ENCODE data around the gene MS4A18.

Gene MS4A18

GRCh38 chr11:60768202-60768601 lies 43.7 kb downstream of the MS4A18 start:
- Mint-ChIP-seq H3K27me3 (peaks cover 19% of the 10 kb centered on the region), H3K4me1 (ENCODE audit: low read depth) (peaks cover 9% of the 10 kb centered on the region), H3K27ac (no peak overlapping the region), H3K4me3 (no peak overlapping the region), H3K9me3 (no peaks in the 10 kb centered on the region), H3K36me3 (ENCODE audit: low read depth) (no peaks in the 10 kb centered on the region)

DNA sequence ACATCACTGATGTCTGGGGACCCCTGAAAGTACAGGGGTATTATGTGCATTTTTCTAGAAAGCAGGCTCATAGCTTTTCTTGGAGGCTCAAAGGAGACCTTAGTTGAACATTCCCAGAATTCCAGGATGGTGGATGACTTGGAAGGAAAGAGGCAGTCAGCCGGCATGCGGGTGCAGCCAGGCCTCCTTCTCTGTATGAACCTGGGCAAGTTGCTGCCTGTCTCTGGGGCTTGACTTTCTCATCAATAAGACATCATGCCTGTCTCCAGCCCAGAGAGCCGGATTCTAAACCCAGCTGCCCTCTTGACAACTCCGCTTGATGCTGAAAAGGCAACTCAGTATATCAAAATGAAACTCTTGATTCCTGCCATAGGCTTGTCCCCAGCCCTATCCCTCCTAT lies 44.8 kb downstream of the MS4A18 start:
- no peak overlapping the region for H3K4me3 Mint-ChIP-seq
- H3K9me3 Mint-ChIP-seq, result no peaks in the 10 kb centered on the region
- H3K27me3 Mint-ChIP-seq, result peaks cover 15% of the 10 kb centered on the region
- no peaks in the 10 kb centered on the region for H3K36me3 Mint-ChIP-seq (ENCODE audit: low read depth)
- H3K27ac Mint-ChIP-seq, result no peak overlapping the region
- H3K4me1 Mint-ChIP-seq (ENCODE audit: low read depth), result peaks cover 1% of the 10 kb centered on the region

- Mint-ChIP-seq H3K4me3 (no peak overlapping the region), H3K36me3 (ENCODE audit: low read depth) (no peaks in the 10 kb centered on the region), H3K4me1 (ENCODE audit: low read depth) (peaks cover 6% of the 10 kb centered on the region), H3K27me3 (peaks cover 13% of the 10 kb centered on the region), H3K9me3 (no peaks in the 10 kb centered on the region), H3K27ac (no peak overlapping the region)
These were observed 45.3 kb downstream of the MS4A18 start for GRCh38 chr11:60769811-60770210.

GRCh38 chr11:60771146-60771545 lies 46.6 kb downstream of the MS4A18 start:
- H3K27me3 Mint-ChIP-seq, result peaks cover 8% of the 10 kb centered on the region
- no peak overlapping the region for H3K27ac Mint-ChIP-seq
- H3K9me3 Mint-ChIP-seq, result no peaks in the 10 kb centered on the region
- peaks cover 10% of the 10 kb centered on the region for H3K4me1 Mint-ChIP-seq (ENCODE audit: low read depth)
- H3K4me3 Mint-ChIP-seq, result no peak overlapping the region
- H3K36me3 Mint-ChIP-seq (ENCODE audit: low read depth), result no peaks in the 10 kb centered on the region

DNA sequence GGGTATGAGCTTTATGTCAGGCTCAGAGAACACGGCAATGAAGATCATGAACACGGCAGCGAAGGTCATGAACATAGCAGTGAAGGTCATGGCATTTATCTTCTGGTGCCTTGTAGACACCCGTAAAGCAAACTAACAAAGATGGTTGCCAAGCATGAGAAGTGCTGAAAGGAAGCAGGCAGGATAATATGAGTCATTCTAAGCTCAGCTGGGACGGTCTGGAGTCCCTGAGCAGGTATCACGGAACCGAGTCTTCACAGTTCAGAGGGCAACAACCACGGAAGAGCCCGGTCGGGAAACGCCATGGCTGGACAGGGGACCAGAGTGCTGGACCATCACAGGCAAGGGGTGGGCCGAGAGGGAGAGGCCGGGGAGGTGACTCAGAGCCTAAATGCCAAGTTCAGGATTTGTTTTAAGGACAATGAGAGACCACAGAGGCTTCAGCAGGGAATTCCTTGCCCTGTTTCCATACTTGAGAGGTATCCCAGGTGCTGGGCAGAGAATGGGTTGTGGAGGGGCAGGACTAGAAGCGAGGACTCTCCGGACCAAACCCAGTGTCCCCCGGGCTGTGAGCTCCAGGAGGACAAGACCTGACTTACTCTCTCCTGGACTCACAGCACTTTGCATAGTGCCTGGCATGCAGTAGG lies 47.5 kb downstream of the MS4A18 start:
- no peak overlapping the region for H3K4me3 Mint-ChIP-seq
- peaks cover 2% of the 10 kb centered on the region for H3K27me3 Mint-ChIP-seq
- H3K36me3 Mint-ChIP-seq (ENCODE audit: low read depth), result no peaks in the 10 kb centered on the region
- no peak overlapping the region for H3K27ac Mint-ChIP-seq
- no peaks in the 10 kb centered on the region for H3K9me3 Mint-ChIP-seq
- H3K4me1 Mint-ChIP-seq (ENCODE audit: low read depth), result peaks cover 10% of the 10 kb centered on the region

DNA sequence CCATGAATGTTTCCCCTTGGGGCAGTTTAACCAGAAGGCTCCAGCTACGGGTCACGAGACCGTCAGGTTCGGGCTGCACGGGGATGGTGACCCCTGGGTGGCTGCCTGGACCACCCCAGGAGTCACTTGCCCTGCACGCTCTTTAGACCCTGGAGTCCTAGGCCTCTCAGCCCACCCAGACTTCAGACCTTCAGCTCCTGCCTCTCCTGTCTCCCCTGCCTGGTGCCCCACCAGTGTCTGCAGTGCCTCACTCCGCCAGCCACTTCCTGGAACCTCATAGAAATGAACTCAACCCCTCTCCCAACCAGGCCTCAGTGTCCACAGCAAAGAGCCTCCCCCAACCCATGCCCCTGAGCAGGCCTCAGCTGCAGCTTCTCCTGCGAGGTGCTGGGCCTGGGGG lies 48.1 kb downstream of the MS4A18 start:
- H3K9me3 Mint-ChIP-seq, result no peaks in the 10 kb centered on the region
- H3K36me3 Mint-ChIP-seq (ENCODE audit: low read depth), result no peaks in the 10 kb centered on the region
- H3K4me3 Mint-ChIP-seq, result no peak overlapping the region
- no peaks in the 10 kb centered on the region for H3K27me3 Mint-ChIP-seq
- H3K4me1 Mint-ChIP-seq (ENCODE audit: low read depth), result peaks cover 10% of the 10 kb centered on the region
- H3K27ac Mint-ChIP-seq, result no peak overlapping the region

DNA sequence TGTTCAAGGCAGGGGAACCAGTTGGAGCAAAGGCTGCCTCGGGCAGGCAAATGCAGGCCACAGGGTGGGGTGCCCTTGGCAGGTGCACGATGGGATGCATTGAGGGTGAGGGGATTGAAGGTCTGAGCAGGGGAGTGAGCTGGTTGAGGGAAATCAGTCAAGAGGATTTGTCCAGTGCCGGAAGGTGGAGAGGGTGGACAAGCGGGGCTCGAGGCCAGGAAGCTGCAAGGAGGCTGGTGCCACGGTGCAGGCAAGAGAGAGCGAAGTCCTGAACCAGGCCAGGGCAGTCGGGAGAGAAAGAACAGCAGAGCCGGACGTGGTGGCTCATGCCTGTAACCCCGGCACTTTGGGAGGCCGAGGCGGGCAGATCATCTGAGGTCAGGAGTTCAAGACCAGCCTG lies 50.2 kb downstream of the MS4A18 start:
- Mint-ChIP-seq H3K9me3 (no peaks in the 10 kb centered on the region), H3K36me3 (ENCODE audit: low read depth) (no peaks in the 10 kb centered on the region), H3K27me3 (no peaks in the 10 kb centered on the region), H3K4me1 (ENCODE audit: low read depth) (peaks cover 10% of the 10 kb centered on the region), H3K4me3 (no peak overlapping the region), H3K27ac (no peak overlapping the region)

GRCh38 chr11:60775420-60775961 lies 51.0 kb downstream of the MS4A18 start:
- H3K4me3 Mint-ChIP-seq, result no peak overlapping the region
- no peaks in the 10 kb centered on the region for H3K9me3 Mint-ChIP-seq
- no peak overlapping the region for H3K27ac Mint-ChIP-seq
- no peaks in the 10 kb centered on the region for H3K36me3 Mint-ChIP-seq (ENCODE audit: low read depth)
- H3K27me3 Mint-ChIP-seq, result no peaks in the 10 kb centered on the region
- H3K4me1 Mint-ChIP-seq (ENCODE audit: low read depth), result peaks cover 10% of the 10 kb centered on the region

- H3K4me1 Mint-ChIP-seq (ENCODE audit: low read depth), result peaks cover 10% of the 10 kb centered on the region
- no peaks in the 10 kb centered on the region for H3K27me3 Mint-ChIP-seq
- H3K4me3 Mint-ChIP-seq, result no peak overlapping the region
- H3K27ac Mint-ChIP-seq, result no peak overlapping the region
- no peaks in the 10 kb centered on the region for H3K9me3 Mint-ChIP-seq
- no peaks in the 10 kb centered on the region for H3K36me3 Mint-ChIP-seq (ENCODE audit: low read depth)
These were observed 51.6 kb downstream of the MS4A18 start for GRCh38 chr11:60776167-60776566.

DNA sequence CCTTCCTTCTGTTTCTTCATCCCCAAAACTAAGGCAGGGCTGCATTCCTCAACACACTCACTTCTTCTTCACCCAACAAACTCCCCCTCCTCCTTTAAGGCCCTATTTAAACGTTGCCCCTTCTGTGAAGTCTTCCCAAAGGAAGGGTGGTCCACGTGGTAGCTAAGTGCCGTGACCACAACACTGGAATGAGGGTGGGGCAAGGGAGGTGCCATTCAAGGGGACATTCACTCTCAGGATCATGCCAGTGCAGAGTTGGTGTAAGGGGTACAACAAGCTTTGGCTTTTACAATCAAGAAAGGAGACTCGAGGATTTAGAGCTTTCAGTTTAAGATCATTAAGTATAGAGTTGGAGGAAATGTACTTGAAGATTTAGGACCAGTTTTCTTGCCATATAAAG lies 52.6 kb downstream of the MS4A18 start:
- Mint-ChIP-seq H3K4me3 (no peak overlapping the region), H3K27ac (no peak overlapping the region), H3K27me3 (no peaks in the 10 kb centered on the region), H3K36me3 (ENCODE audit: low read depth) (no peaks in the 10 kb centered on the region), H3K4me1 (ENCODE audit: low read depth) (peaks cover 10% of the 10 kb centered on the region), H3K9me3 (no peaks in the 10 kb centered on the region)

DNA sequence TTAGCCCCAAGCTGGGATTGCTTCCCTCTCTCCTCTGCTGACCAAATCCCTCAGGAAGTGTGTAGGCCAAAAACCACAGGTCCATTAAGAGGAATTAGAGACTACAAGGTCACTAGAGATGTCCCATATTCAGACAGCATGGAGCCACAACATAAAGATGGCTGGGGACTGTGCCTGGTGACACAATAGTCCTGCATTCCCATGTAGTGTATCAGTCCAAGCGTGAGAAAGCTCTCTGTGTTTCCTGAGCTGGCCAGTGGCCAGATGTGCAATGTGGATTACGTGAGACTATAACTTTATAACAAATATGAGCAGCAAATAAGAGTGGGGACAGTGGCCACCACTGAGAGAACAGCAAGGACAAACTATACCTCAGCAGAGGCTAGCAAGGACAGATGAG lies 53.1 kb downstream of the MS4A18 start:
- Mint-ChIP-seq H3K36me3 (ENCODE audit: low read depth) (no peaks in the 10 kb centered on the region), H3K9me3 (no peaks in the 10 kb centered on the region), H3K27me3 (no peaks in the 10 kb centered on the region), H3K4me3 (no peak overlapping the region), H3K4me1 (ENCODE audit: low read depth) (peaks cover 10% of the 10 kb centered on the region), H3K27ac (no peak overlapping the region)

DNA sequence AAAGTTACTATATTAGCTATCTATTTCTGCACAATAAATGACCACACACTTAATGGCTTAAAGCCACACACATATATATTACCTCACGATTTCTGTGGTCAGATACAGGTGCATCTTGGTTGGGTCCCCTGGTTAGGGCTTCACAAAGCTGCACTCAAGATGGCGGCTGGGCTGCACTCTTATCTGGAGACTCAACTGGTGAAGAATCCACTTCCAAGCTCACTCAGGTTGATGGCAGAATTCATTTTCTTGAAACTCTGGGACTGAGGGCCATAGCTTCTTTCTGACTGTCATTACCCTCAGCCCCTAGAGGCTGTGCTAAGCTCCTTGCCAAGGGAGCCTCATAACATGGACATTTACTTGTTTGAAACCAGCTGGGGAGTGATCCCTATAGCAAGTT lies 55.5 kb downstream of the MS4A18 start:
- Mint-ChIP-seq H3K4me3 (no peak overlapping the region), H3K4me1 (ENCODE audit: low read depth) (peaks cover 4% of the 10 kb centered on the region), H3K27me3 (no peaks in the 10 kb centered on the region), H3K36me3 (ENCODE audit: low read depth) (no peaks in the 10 kb centered on the region), H3K27ac (no peak overlapping the region), H3K9me3 (no peaks in the 10 kb centered on the region)

GRCh38 chr11:60780774-60781173 lies 56.3 kb downstream of the MS4A18 start:
- Mint-ChIP-seq H3K4me3 (no peak overlapping the region), H3K4me1 (ENCODE audit: low read depth) (no peaks in the 10 kb centered on the region), H3K36me3 (ENCODE audit: low read depth) (no peaks in the 10 kb centered on the region), H3K27me3 (no peaks in the 10 kb centered on the region), H3K9me3 (no peaks in the 10 kb centered on the region), H3K27ac (no peak overlapping the region)

- Mint-ChIP-seq H3K27ac (no peak overlapping the region), H3K4me3 (no peak overlapping the region), H3K27me3 (no peaks in the 10 kb centered on the region), H3K4me1 (ENCODE audit: low read depth) (no peaks in the 10 kb centered on the region), H3K9me3 (no peaks in the 10 kb centered on the region), H3K36me3 (ENCODE audit: low read depth) (no peaks in the 10 kb centered on the region)
These were observed 56.9 kb downstream of the MS4A18 start for GRCh38 chr11:60781286-60781980.

DNA sequence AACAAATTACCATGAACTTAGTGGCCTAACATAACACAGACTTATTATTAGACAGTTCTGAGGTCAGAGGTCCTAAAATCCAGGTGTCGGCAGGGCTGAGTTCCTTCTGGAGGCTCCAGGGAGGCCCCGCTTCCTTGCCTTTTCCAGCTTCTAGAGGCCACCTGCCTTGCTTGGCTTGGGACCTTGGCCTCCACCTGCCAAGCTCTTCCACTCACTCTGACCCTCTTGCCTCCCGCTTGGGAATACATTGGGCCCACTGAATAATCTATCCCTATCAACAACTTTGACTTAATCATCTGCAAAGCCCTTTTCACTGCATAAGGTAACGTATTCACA lies 57.4 kb downstream of the MS4A18 start:
- no peaks in the 10 kb centered on the region for H3K36me3 Mint-ChIP-seq (ENCODE audit: low read depth)
- no peaks in the 10 kb centered on the region for H3K9me3 Mint-ChIP-seq
- no peak overlapping the region for H3K4me3 Mint-ChIP-seq
- H3K27me3 Mint-ChIP-seq, result no peaks in the 10 kb centered on the region
- H3K4me1 Mint-ChIP-seq (ENCODE audit: low read depth), result no peaks in the 10 kb centered on the region
- no peak overlapping the region for H3K27ac Mint-ChIP-seq
